Pulmonary artery endothelial cell (primary cell): ENCODE data around the gene YJU2. TPM values are rescaled to one million over a fixed set of nuclear protein-coding genes. Genes with fewer than 3 reads are reported as not detected.
"Not testable (repeated sequence)": the region's sequence is repeated elsewhere in the genome, so short reads cannot be mapped to it uniquely, and the experiment has no call there.

Experiments
- DNase-seq: peaks from one replicate; pipeline ENCODE4 v3.0.0-alpha.2; 2011; ENCODE audit warnings: low read depth, low spot score
- total RNA-seq: library from RNA; depleted of rRNA; stranded (reverse); fragments of >200 nt; gene quantifications from 2 replicates; pipeline ENCODE4 v1.2.3, GENCODE V29; 2014

Gene YJU2
- 20.4 and 20.8 TPM in 2 replicates for total RNA-seq

- DNase-seq: peak; percentile 98
Measured at GRCh38 chr19:4246767-4247593, at the start of gene YJU2. TSS of gene YJU2 (plus strand) at chr19:4247080. CDS start at chr19:4247147, 67 bp downstream.

GRCh38 chr19:4197228-4197624, 49.7 kb upstream of the YJU2 start:
- DNase-seq: no peak

GRCh38 chr19:4197625-4198466, 49.0 kb upstream of the YJU2 start:
- no peak for DNase-seq

- DNase-seq: no peak
Measured at GRCh38 chr19:4198467-4199126, 48.3 kb upstream of the YJU2 start.

- no peak for DNase-seq
Measured at GRCh38 chr19:4199699-4200293, 47.1 kb upstream of the YJU2 start.

- DNase-seq: no peak
Measured at GRCh38 chr19:4200940-4201542, 45.8 kb upstream of the YJU2 start.

GRCh38 chr19:4201798-4202197, 45.1 kb upstream of the YJU2 start:
- DNase-seq: no peak

GRCh38 chr19:4206818-4207484, 39.9 kb upstream of the YJU2 start:
- DNase-seq: no peak

- no peak for DNase-seq
Measured at GRCh38 chr19:4208385-4209094, 38.3 kb upstream of the YJU2 start.

- DNase-seq: no peak
Measured at GRCh38 chr19:4210166-4210731, 36.6 kb upstream of the YJU2 start.

GRCh38 chr19:4213116-4213515, 33.8 kb upstream of the YJU2 start:
- DNase-seq: no peak

- no peak for DNase-seq
Measured at GRCh38 chr19:4215807-4216206, 31.1 kb upstream of the YJU2 start.

- DNase-seq: no peak
Measured at GRCh38 chr19:4216846-4217245, 30.0 kb upstream of the YJU2 start.

- DNase-seq: no peak
Measured at GRCh38 chr19:4217429-4218264, 29.2 kb upstream of the YJU2 start.

GRCh38 chr19:4218523-4218922, 28.4 kb upstream of the YJU2 start:
- not testable (repeated sequence) for DNase-seq

- no peak for DNase-seq
Measured at GRCh38 chr19:4220188-4220587, 26.7 kb upstream of the YJU2 start.

- DNase-seq: no peak
Measured at GRCh38 chr19:4224470-4224869, 22.4 kb upstream of the YJU2 start.

- DNase-seq: no peak
Measured at GRCh38 chr19:4225885-4226284, 21.0 kb upstream of the YJU2 start.

GRCh38 chr19:4227771-4228170, 19.1 kb upstream of the YJU2 start:
- DNase-seq: no peak
